ENCODE results near the gene SPRY1. TPM values are rescaled to one million over a fixed set of nuclear protein-coding genes. Genes with fewer than 3 reads are reported as not detected.

The SPRY1 gene
- total RNA-seq, 1 experiment from 2014 or later, result 76.3 TPM

GRCh38 chr4:123359449-123360315, 36.9 kb upstream of the SPRY1 start:
- Histone ChIP-seq H4K5ac (ENCODE audit: insufficient read length, low read depth, low read length) (no peak overlapping the region), H3K4me2 (ENCODE audit: insufficient read depth, insufficient read length, low read length) (no peak overlapping the region), H4K91ac (ENCODE audit: insufficient read length, low read depth, low read length) (no peak overlapping the region), H4K8ac (replicated peaks; ENCODE audit: insufficient read length, low read depth, low read length) (no peak overlapping the region), H3K56ac (ENCODE audit: insufficient read length, low read depth, low read length) (no peak overlapping the region), H3K27ac (ENCODE audit: insufficient read length, low read depth, low read length) (no peak overlapping the region), H3K14ac (ENCODE audit: insufficient read depth, low read length) (no peak overlapping the region), H3K9ac (ENCODE audit: extremely low read depth, insufficient read length, low read length) (no peak overlapping the region), H3K23ac (ENCODE audit: insufficient read length, low read depth, low read length) (no peak overlapping the region), H3K79me1 (ENCODE audit: insufficient read depth, low read depth, low read length, poor library complexity, severe bottlenecking) (no peaks in the 10 kb centered on the region), H3K18ac (ENCODE audit: insufficient read length, low read depth, low read length) (no peak overlapping the region), H2AK5ac (ENCODE audit: insufficient read length, low read length) (no peak overlapping the region), H2BK12ac (ENCODE audit: insufficient read length, low read depth, low read length) (no peak overlapping the region), H3K79me2 (ENCODE audit: insufficient read depth, low read length) (no peaks in the 10 kb centered on the region), H2BK20ac (ENCODE audit: low read depth, low read length, poor library complexity, severe bottlenecking) (no peak overlapping the region), H4K20me1 (ENCODE audit: control insufficient read depth, insufficient read depth, insufficient read length) (no peaks in the 10 kb centered on the region), H2BK120ac (ENCODE audit: low read depth, low read length, poor library complexity, severe bottlenecking) (no peak overlapping the region), H2BK5ac (ENCODE audit: insufficient read length, low read length) (no peak overlapping the region), H3T11ph (ENCODE audit: low read length) (no peak overlapping the region), H2BK15ac (ENCODE audit: low read depth, low read length) (no peak overlapping the region), H2AFZ (ENCODE audit: low read length) (no peak overlapping the region), H3K4me1 (ENCODE audit: insufficient read depth, low read length) (no peaks in the 10 kb centered on the region), H3K27me3 (ENCODE audit: insufficient read depth, low read length) (no peaks in the 10 kb centered on the region; the same call in 1 of the 2 replicates), H3K4ac (ENCODE audit: low read depth, low read length) (no peak overlapping the region), H3K23me2 (ENCODE audit: insufficient read length, low read depth, low read length, poor library complexity, severe bottlenecking) (no peaks in the 10 kb centered on the region), H3K9me3 (ENCODE audit: control insufficient read depth, low read depth, low read length) (no peaks in the 10 kb centered on the region)
- peaks cover 4 to 19% (median 8%) of the 10 kb centered on the region in 3 experiments; a peak in 5 of 7 replicates for H3K36me3 Mint-ChIP-seq (ENCODE audit: insufficient read depth in 1 of 3, low read depth in 3 of 3)
- H3K4me3 Mint-ChIP-seq, result no peak overlapping the region
- H3K27me3 Mint-ChIP-seq (ENCODE audit: low read depth), result no peaks in the 10 kb centered on the region
- WGBS (ENCODE audit: extremely low coverage, insufficient read length, low lambda C conversion rate), result no CpG with 5 or more reads among the region's 5 CpGs
- H3K27ac Mint-ChIP-seq, result no peak overlapping the region; a peak in 1 of 7 replicates
- TF ChIP-seq, protein P1, sequence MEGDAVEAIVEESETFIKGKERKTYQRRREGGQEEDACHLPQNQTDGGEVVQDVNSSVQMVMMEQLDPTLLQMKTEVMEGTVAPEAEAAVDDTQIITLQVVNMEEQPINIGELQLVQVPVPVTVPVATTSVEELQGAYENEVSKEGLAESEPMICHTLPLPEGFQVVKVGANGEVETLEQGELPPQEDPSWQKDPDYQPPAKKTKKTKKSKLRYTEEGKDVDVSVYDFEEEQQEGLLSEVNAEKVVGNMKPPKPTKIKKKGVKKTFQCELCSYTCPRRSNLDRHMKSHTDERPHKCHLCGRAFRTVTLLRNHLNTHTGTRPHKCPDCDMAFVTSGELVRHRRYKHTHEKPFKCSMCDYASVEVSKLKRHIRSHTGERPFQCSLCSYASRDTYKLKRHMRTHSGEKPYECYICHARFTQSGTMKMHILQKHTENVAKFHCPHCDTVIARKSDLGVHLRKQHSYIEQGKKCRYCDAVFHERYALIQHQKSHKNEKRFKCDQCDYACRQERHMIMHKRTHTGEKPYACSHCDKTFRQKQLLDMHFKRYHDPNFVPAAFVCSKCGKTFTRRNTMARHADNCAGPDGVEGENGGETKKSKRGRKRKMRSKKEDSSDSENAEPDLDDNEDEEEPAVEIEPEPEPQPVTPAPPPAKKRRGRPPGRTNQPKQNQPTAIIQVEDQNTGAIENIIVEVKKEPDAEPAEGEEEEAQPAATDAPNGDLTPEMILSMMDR (conservative IDR thresholded peaks at IDR 0.05), result no peak
- peaks cover 8 to 9% of the 10 kb centered on the region in 2 experiments for H3K4me1 Mint-ChIP-seq
- DNase-seq, result no peak
- H3K9me3 Mint-ChIP-seq, result peaks cover 12 to 16% of the 10 kb centered on the region in 2 experiments

Data from H9 (cell line).